Ovary (tissue), 3 donors: Measurements from ENCODE around the gene SIN3A.

ENCODE experiments used
- CTCF ChIP-seq, 3 donors: fragments of 450-650 bp in 2 of 3; fragments of 200-600 bp in 1 of 3; IDR thresholded peaks; one replicate each; pipeline versions ENCODE4 v1.5.1 to v1.8.0; 2016 to 2022; ENCODE audit warnings: antibody characterized with exemption in 3 of 3, mild to moderate bottlenecking in 1 of 3
- POLR2A ChIP-seq: fragments of 450-650 bp; IDR thresholded peaks from one replicate; pipeline ENCODE4 v1.6.1; 2017; ENCODE audit warnings: antibody characterized with exemption, mild to moderate bottlenecking, moderate library complexity
- donor health status: DM: no; HTN: no; CAD: no.

GRCh38 chr15:75356006-75356405 is 95.5 kb downstream of the SIN3A start:
- TF ChIP-seq CTCF (IDR thresholded peaks at IDR 0.05) (no peak), POLR2A (no peak)
